ENCODE data around the gene MEGF11.

GRCh38 chr15:66153549-66154415 is 99.8 kb downstream of the MEGF11 start:
- TF ChIP-seq POLR2A (IDR thresholded peaks at IDR 0.05) (no peak), POLR2AphosphoS5 (IDR thresholded peaks at IDR 0.05; ENCODE audit: insufficient read depth in 1 of 2, low read depth in 1 of 2) (no peak)
